ENCODE results near the gene EPHA2.

EPHA2 gene

DNA sequence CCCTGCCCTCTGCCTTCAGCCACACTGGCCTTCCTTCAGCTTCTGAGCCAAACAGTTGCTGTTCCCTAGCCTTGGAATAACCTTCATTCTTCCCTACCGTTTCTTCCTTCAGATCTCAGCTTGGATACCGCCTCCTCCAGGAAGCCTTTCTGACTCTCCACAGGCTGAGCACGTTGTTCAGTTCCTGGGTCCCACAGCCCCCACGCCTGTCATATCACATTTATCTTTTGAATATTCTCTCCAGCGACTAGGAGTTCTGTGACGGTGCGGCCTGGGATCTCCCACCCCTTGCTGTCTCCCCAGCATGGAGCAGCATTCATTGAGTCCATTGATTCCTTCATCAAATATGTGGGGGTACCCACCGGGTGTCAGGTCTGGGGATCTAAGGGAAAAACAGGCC is 39.2 kb downstream of the EPHA2 start:
- Histone ChIP-seq H3K4me1 (no peaks in the 10 kb centered on the region), H4K20me1 (peaks cover 28% of the 10 kb centered on the region; the same call in 1 of the 2 replicates), H3K4me3 (no peak overlapping the region), H3K9me3 (no peaks in the 10 kb centered on the region), H3K27ac (no peak overlapping the region), H3K9ac (no peak overlapping the region), H3K27me3 (peaks cover 61% of the 10 kb centered on the region), H3K4me2 (no peak overlapping the region), H3K36me3 (no peaks in the 10 kb centered on the region)
- TF ChIP-seq Cebpa-rat (IDR thresholded peaks at IDR 0.05) = no peak

DNA sequence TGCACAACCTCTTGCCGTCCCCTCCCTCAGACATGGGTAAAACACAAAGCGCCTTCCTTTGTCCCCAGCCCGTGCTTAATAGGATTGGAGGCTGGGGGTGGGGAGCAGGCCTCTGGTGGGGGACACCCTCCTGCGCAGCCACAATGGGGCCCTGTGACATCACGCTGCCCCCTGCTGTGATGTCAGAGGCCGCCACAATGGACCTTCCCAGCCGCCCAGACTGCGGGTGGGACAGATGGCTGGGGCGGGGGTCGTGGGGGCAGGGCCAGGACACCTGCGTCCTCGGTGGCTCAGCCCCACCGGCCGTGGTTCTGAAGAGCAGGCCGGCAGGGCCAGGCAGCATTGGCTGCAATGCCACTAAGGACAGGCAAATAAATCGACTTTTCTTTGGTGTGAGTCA is 39.9 kb downstream of the EPHA2 start:
- H3K27me3 ChIP-seq = peaks cover 59% of the 10 kb centered on the region
- H3K9ac ChIP-seq = no peak overlapping the region
- H3K4me2 ChIP-seq = no peak overlapping the region
- H3K27ac ChIP-seq = no peak overlapping the region
- H3K4me3 ChIP-seq = no peak overlapping the region
- peaks cover 23% of the 10 kb centered on the region; the same call in 1 of the 2 replicates for H4K20me1 ChIP-seq
- no peaks in the 10 kb centered on the region for H3K9me3 ChIP-seq
- H3K4me1 ChIP-seq = no peaks in the 10 kb centered on the region
- no peak for TF ChIP-seq Cebpa-rat (IDR thresholded peaks at IDR 0.05)
- no peaks in the 10 kb centered on the region for H3K36me3 ChIP-seq

DNA sequence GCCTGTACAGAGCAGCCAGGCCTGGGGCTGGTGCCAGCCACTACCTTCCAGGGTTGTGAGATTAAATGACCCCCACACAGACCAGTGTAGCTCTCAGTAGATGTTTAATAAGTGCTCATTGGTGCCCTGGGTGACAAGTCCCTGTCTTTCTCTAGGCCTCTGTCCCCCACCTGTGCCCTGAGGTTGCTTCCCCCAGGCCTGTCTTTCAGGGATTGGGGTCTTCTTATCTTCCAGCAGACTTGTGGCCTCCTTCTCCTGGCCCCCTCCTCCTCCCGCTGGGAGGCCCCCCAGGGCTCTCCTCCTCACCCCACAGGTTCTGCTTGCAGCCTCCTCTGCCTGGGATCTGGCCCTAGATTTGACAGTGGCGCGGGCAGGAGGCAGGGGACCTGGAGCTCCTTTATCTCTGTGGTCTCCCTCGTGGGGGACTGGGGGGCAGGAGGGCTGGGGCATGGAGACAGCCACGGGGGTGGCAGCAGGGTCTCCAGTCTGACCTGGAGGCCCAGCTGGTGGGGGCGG is 40.3 kb downstream of the EPHA2 start:
- H3K36me3 ChIP-seq = no peaks in the 10 kb centered on the region
- no peak for TF ChIP-seq Cebpa-rat (IDR thresholded peaks at IDR 0.05)
- H3K27ac ChIP-seq = no peak overlapping the region
- H3K4me1 ChIP-seq = no peaks in the 10 kb centered on the region
- H3K9ac ChIP-seq = no peak overlapping the region
- H3K4me3 ChIP-seq = no peak overlapping the region
- H3K4me2 ChIP-seq = no peak overlapping the region
- H3K27me3 ChIP-seq = peaks cover 56% of the 10 kb centered on the region
- H3K9me3 ChIP-seq = no peaks in the 10 kb centered on the region
- peaks cover 23% of the 10 kb centered on the region; the same call in 1 of the 2 replicates for H4K20me1 ChIP-seq

DNA sequence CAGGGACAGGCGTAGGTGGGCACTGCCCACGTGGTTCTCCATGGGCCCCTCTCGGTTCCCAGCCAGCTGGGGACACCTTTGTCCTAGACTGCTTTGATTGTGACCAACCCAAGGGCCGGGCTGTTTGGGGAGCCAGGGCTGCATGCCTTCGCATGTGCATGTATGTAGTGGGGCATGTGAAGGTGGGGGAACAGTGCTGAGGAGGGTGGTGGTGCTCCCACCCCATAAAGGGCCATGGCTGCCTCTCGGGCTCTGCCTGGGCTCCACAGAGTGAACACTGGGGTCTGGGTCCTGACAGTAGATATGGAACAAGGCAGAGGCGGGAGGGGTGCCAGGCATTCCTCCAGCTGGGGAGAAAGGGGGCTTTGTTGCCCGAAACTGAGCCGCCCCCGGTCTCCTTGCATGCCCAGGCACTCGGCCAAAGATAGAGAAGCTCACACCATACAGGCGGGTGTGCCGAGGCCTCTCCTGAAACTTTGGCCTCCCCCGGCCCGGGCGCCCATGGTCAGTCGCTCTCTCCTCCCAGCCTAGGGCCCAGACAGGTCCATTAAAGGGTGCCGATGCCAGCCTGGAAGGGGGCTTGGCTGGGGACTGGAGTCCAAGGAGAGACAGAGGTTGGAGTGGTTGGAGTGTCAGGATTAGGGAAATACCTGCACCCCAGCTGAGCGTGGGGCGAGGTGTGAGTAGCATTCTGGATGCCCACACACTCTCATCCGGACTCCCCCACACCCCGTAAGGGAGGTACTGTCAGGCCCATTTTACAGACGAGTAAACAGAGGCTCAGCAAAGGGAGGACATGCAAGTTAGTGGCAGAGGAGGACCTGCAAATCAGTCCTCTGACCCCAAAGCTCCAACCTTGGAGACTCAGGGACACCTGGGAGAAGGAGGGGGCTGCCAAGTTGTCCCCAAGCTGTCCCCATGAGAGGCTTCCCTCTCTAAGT is 41.1 kb downstream of the EPHA2 start:
- peaks cover 17% of the 10 kb centered on the region; the same call in 1 of the 2 replicates for H4K20me1 ChIP-seq
- H3K27ac ChIP-seq = no peak overlapping the region
- no peaks in the 10 kb centered on the region for H3K36me3 ChIP-seq
- H3K27me3 ChIP-seq = peaks cover 49% of the 10 kb centered on the region
- no peaks in the 10 kb centered on the region for H3K4me1 ChIP-seq
- no peak overlapping the region for H3K4me2 ChIP-seq
- H3K9ac ChIP-seq = no peak overlapping the region
- 0 out of 2 replicates have a peak, but pooled peaks cover under 1% of the 10 kb centered on the region for H3K9me3 ChIP-seq
- H3K4me3 ChIP-seq = no peak overlapping the region
- TF ChIP-seq Cebpa-rat (IDR thresholded peaks at IDR 0.05) = no peak

DNA sequence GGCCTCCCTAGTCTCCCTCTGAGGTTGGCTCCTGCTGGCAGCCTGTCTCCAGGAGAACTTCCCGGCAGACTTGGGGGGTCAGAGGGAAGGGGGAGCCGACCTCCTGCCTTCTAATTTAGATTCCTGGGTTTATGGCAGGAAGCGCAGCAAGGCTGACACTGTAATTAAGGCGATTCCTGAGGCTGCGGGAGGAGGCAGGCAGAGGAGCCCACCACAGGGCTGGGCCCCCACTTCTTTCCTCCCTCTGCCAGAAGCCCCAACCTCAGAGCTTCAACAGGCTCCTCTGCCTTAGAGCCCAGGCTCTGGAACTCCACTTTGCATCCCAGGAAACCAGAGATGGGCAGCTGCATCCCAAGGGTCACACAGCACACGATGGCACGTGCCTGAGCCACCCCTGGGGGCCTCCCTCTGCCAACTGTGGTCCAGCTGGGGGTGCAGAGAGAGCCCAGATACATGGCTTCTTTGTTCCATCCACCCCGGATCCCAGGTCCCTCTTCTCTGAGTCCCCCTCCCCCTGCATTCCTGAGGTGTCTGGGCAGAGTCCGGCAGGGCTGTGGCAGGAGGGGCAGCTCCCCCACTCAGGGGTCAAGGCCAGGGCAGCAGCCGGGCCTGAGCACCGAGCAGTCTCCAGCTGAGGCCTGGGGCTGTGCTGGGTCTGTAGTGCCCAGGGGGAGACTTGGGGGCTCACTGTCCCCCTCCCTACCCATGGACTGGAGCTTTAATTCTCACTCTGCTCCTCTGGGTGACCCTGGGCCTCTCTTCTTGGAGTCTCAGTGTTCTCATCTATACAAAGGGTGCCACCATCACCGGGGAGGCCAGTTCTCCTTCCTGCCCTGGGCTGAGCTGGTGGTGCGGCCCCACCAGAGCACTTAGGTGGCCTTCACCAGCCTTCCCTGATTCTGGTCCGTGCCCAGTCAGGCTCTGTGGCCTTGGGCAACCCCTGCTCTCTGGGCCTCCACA is 43.0 kb downstream of the EPHA2 start:
- Histone ChIP-seq H3K9me3 (peaks cover 20% of the 10 kb centered on the region), H3K9ac (no peak overlapping the region), H3K4me2 (no peak overlapping the region), H3K27ac (no peak overlapping the region), H4K20me1 (peaks cover 5% of the 10 kb centered on the region; the same call in 1 of the 2 replicates), H3K4me1 (no peaks in the 10 kb centered on the region), H3K36me3 (no peaks in the 10 kb centered on the region), H3K27me3 (peaks cover 30% of the 10 kb centered on the region), H3K4me3 (no peak overlapping the region)
- no peak for TF ChIP-seq Cebpa-rat (IDR thresholded peaks at IDR 0.05)

DNA sequence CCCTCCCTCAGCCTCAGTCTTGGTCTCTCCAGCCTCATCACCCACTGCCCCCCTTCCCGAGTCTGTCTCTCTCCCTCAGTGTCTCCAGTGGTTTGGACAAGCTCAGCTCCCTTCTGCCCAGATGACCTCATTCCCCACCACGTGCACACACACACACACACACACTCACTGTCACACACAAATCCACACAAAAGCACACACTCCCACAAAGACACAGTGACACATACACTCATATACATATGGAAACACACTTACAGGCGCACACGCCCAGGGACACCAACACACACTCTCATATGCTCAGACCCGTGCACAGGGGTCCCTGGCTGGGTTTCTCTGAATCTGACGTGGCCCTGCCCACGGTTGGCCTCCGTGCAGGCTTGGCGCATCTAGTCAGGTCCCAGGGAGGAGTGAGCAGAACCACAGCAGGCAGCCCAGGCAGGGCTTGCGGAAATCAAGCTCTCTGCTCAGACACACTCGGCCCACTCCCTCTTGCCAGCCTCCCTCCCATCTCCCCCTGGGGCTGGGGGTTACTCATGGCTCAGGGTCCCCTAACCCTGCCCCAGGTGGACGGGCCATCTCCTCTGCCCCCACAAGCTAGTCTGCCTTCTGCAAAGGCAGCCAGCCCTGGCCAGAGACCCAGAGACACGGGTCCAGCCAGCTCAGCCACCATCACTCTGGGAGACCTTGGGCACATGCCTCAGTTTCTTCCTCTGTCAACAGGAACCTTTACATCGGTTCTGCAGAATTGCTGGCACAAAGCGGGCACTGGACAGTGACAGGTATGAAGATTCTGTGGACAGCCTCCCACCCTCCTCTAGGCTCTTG is 43.9 kb downstream of the EPHA2 start:
- H3K27ac ChIP-seq = no peak overlapping the region

DNA sequence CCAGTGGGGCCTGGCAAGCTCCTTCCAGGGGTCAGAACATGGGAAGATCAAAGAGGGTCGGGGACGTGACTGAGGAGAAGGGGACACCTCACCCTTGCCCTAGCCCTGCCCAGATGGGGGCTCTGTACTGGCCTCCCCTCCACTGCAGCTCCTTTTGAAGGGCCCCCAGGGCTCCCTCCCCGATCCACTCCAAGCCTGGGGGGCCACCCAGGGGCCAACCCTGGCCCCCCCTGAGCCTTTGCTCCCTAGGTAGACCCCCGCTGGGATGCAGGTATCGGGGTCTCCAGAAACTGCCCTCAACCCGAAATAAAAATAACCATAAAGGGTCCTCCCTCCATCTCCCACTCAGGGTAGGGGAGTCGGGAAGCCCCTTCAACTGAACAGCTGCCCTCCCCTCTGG is 45.0 kb downstream of the EPHA2 start:
- H4K20me1 ChIP-seq = peaks cover 5% of the 10 kb centered on the region; the same call in 1 of the 2 replicates
- H3K9me3 ChIP-seq = peaks cover 29% of the 10 kb centered on the region
- H3K27me3 ChIP-seq = peaks cover 13% of the 10 kb centered on the region; the same call in 1 of the 2 replicates
- H3K4me1 ChIP-seq = no peaks in the 10 kb centered on the region
- TF ChIP-seq Cebpa-rat (IDR thresholded peaks at IDR 0.05) = no peak
- no peak overlapping the region for H3K4me2 ChIP-seq
- no peaks in the 10 kb centered on the region for H3K36me3 ChIP-seq
- H3K27ac ChIP-seq = no peak overlapping the region
- no peak overlapping the region for H3K4me3 ChIP-seq
- H3K9ac ChIP-seq = no peak overlapping the region

More for the DNA sequence above, 43.9 kb downstream of the EPHA2 start:
- Histone ChIP-seq H3K9ac (no peak overlapping the region), H3K27me3 (peaks cover 21% of the 10 kb centered on the region; the same call in 1 of the 2 replicates), H3K9me3 (peaks cover 29% of the 10 kb centered on the region), H3K4me3 (no peak overlapping the region), H4K20me1 (peaks cover 5% of the 10 kb centered on the region; the same call in 1 of the 2 replicates), H3K4me2 (no peak overlapping the region), H3K36me3 (no peaks in the 10 kb centered on the region), H3K4me1 (no peaks in the 10 kb centered on the region)
- no peak for TF ChIP-seq Cebpa-rat (IDR thresholded peaks at IDR 0.05)

DNA sequence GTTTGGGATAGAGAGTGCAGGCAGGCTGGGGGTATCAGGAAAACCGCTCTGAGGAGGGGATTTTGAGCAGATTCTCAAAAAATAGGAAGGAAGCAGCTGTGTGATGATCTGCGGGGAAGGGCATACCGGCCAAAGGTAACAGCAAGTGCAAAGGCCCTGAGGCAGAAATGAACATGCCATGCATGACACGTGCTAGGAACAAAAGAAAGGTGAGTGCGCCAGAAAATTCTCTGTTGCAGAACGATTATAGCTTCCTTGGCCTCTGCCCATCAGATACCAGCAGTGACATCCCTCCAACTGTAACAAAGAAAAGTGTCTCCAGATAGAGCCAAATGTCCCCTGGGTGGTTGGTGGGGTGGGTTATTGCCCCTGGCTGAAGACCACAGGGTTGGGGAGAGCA is 45.4 kb downstream of the EPHA2 start:
- peaks cover 2% of the 10 kb centered on the region; the same call in 1 of the 2 replicates for H4K20me1 ChIP-seq
- H3K36me3 ChIP-seq = no peaks in the 10 kb centered on the region
- H3K4me3 ChIP-seq = no peak overlapping the region
- no peak for TF ChIP-seq Cebpa-rat (IDR thresholded peaks at IDR 0.05)
- no peak overlapping the region for H3K27ac ChIP-seq
- no peaks in the 10 kb centered on the region for H3K4me1 ChIP-seq
- peaks cover 29% of the 10 kb centered on the region for H3K9me3 ChIP-seq
- H3K4me2 ChIP-seq = no peak overlapping the region
- peaks cover 13% of the 10 kb centered on the region; the same call in 1 of the 2 replicates for H3K27me3 ChIP-seq
- H3K9ac ChIP-seq = no peak overlapping the region
